HG03060 (cell line): ENCODE measurements around the gene RBM18.

Experiments
- ATAC-seq: cut with Tn5 transposase; IDR thresholded peaks from one replicate; pipeline ENCODE4 v1.9.1; 2021; ENCODE audit warnings: low read depth, moderate number of reproducible peaks; ENCODE audit not compliant: unreplicated experiment

Gene RBM18

GRCh38 chr9:122207096-122207495, 57.5 kb downstream of the RBM18 start:
- ATAC-seq, result no peak

- no peak for ATAC-seq
Observed at GRCh38 chr9:122206118-122207046, 58.3 kb downstream of the RBM18 start.

GRCh38 chr9:122205176-122205575, 59.5 kb downstream of the RBM18 start:
- no peak for ATAC-seq

GRCh38 chr9:122204491-122204890, 60.1 kb downstream of the RBM18 start:
- no peak for ATAC-seq

GRCh38 chr9:122204055-122204454, 60.6 kb downstream of the RBM18 start:
- no peak for ATAC-seq

- no peak for ATAC-seq
Observed at GRCh38 chr9:122202111-122202510, 62.5 kb downstream of the RBM18 start.

GRCh38 chr9:122201641-122202040, 63.0 kb downstream of the RBM18 start:
- no peak for ATAC-seq

- ATAC-seq, result no peak
Observed at GRCh38 chr9:122200960-122201595, 63.6 kb downstream of the RBM18 start.

GRCh38 chr9:122197882-122198281, 66.8 kb downstream of the RBM18 start:
- no peak for ATAC-seq

GRCh38 chr9:122197426-122197825, 67.2 kb downstream of the RBM18 start:
- ATAC-seq, result no peak

GRCh38 chr9:122195875-122196274, 68.8 kb downstream of the RBM18 start:
- no peak for ATAC-seq

GRCh38 chr9:122193651-122194050, 71.0 kb downstream of the RBM18 start:
- no peak for ATAC-seq

GRCh38 chr9:122192914-122193525, 71.6 kb downstream of the RBM18 start:
- ATAC-seq, result no peak

- no peak for ATAC-seq
Observed at GRCh38 chr9:122192261-122192875, 72.3 kb downstream of the RBM18 start.

GRCh38 chr9:122191584-122191983, 73.1 kb downstream of the RBM18 start:
- no peak for ATAC-seq

- no peak for ATAC-seq
Observed at GRCh38 chr9:122190597-122191381, 73.9 kb downstream of the RBM18 start.

- ATAC-seq, result no peak
Observed at GRCh38 chr9:122188369-122188768, 76.3 kb downstream of the RBM18 start.
